IPS DF 19.7 (cell line): ENCODE measurements around the gene UGT1A3.
A peak's percentile ranks its signal among the peaks of the same experiment; 100 is the strongest.

Experiments used
- DNase-seq: peaks from one replicate; pipeline ENCODE4 v3.0.0-alpha.2; 2013; ENCODE audit warnings: low read depth, low spot score

UGT1A3 gene

GRCh38 chr2:233758141-233758540 is 29.3 kb downstream of the UGT1A3 start:
- no peak for DNase-seq

GRCh38 chr2:233758849-233759248 is 30.0 kb downstream of the UGT1A3 start:
- DNase-seq = no peak

- no peak for DNase-seq
Measured at GRCh38 chr2:233760043-233760442, 31.2 kb downstream of the UGT1A3 start, which contains the start of gene UGT1A1. TSS of gene UGT1A1 (plus strand) at chr2:233760270. CDS start at chr2:233760288, 18 bp downstream.

- DNase-seq = no peak
Measured at GRCh38 chr2:233761040-233761769, 32.4 kb downstream of the UGT1A3 start.

GRCh38 chr2:233764264-233764663 is 35.4 kb downstream of the UGT1A3 start:
- DNase-seq = no peak

- DNase-seq = no peak
Measured at GRCh38 chr2:233764761-233765160, 35.9 kb downstream of the UGT1A3 start.

- no peak for DNase-seq
Measured at GRCh38 chr2:233766416-233766815, 37.6 kb downstream of the UGT1A3 start.

- DNase-seq = peak; percentile 5
Measured at GRCh38 chr2:233768076-233768475, 39.2 kb downstream of the UGT1A3 start.

- no peak for DNase-seq
Measured at GRCh38 chr2:233769260-233769659, 40.4 kb downstream of the UGT1A3 start.

GRCh38 chr2:233772153-233772552 is 43.3 kb downstream of the UGT1A3 start:
- DNase-seq = no peak

GRCh38 chr2:233772583-233772982 is 43.7 kb downstream of the UGT1A3 start:
- no peak for DNase-seq

GRCh38 chr2:233773854-233774253 is 45.0 kb downstream of the UGT1A3 start:
- no peak for DNase-seq

- DNase-seq = no peak
Measured at GRCh38 chr2:233775414-233775813, 46.6 kb downstream of the UGT1A3 start.

- DNase-seq = no peak
Measured at GRCh38 chr2:233778030-233778429, 49.2 kb downstream of the UGT1A3 start, which contains the start of gene MROH2A. TSS of gene MROH2A (plus strand) at chr2:233778330. CDS start at chr2:233779359, 1,029 bp downstream.

- no peak for DNase-seq
Measured at GRCh38 chr2:233779722-233780121, 50.9 kb downstream of the UGT1A3 start.

GRCh38 chr2:233780771-233781170 is 51.9 kb downstream of the UGT1A3 start:
- DNase-seq = no peak

GRCh38 chr2:233789554-233789953 is 60.7 kb downstream of the UGT1A3 start:
- no peak for DNase-seq

- no peak for DNase-seq
Measured at GRCh38 chr2:233791151-233791882, 62.5 kb downstream of the UGT1A3 start.

- no peak for DNase-seq
Measured at GRCh38 chr2:233791883-233792329, 63.1 kb downstream of the UGT1A3 start.

- no peak for DNase-seq
Measured at GRCh38 chr2:233792720-233793119, 63.9 kb downstream of the UGT1A3 start.

- DNase-seq = no peak
Measured at GRCh38 chr2:233793465-233794127, 64.8 kb downstream of the UGT1A3 start.

GRCh38 chr2:233794128-233794658 is 65.4 kb downstream of the UGT1A3 start:
- DNase-seq = no peak
